HG02885 (cell line): ENCODE data around the gene TMEM135.
A peak's percentile ranks its signal among the peaks of the same experiment; 100 is the strongest.
"Not testable (repeated sequence)": the region's sequence is repeated elsewhere in the genome, so short reads cannot be mapped to it uniquely, and the experiment has no call there.

Experiments
- ATAC-seq: cut with Tn5 transposase; IDR thresholded peaks from one replicate; pipeline ENCODE4 v1.9.1; 2021; ENCODE audit warnings: mild to moderate bottlenecking; ENCODE audit not compliant: unreplicated experiment, poor library complexity

TMEM135 gene

GRCh38 chr11:87187076-87187475 lies 149.3 kb downstream of the TMEM135 start:
- ATAC-seq, result no peak

GRCh38 chr11:87187930-87188329 lies 150.2 kb downstream of the TMEM135 start:
- no peak for ATAC-seq

GRCh38 chr11:87188396-87188795 lies 150.7 kb downstream of the TMEM135 start:
- ATAC-seq, result not testable (repeated sequence)

- ATAC-seq, result not testable (repeated sequence)
These were observed 151.2 kb downstream of the TMEM135 start for GRCh38 chr11:87188921-87189320.

DNA sequence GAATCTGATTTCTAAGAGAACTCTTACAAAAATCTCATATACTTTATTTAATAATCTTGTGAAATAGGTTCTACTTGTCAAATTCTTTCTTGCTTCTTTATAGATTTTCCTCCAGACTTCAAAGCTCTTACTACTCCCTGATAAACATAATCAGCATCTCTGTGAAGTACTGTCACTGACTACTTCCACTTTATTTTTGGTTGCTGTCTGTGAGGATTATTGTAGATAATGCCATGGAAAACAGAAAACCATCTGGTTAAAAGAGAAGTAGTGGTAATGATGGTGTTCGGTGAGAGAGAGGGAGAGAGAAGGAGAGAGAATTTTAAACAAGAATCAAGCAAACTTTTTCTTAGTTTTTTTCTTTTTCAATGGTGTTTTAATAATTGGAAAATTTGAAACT lies 152.3 kb downstream of the TMEM135 start:
- no peak for ATAC-seq

DNA sequence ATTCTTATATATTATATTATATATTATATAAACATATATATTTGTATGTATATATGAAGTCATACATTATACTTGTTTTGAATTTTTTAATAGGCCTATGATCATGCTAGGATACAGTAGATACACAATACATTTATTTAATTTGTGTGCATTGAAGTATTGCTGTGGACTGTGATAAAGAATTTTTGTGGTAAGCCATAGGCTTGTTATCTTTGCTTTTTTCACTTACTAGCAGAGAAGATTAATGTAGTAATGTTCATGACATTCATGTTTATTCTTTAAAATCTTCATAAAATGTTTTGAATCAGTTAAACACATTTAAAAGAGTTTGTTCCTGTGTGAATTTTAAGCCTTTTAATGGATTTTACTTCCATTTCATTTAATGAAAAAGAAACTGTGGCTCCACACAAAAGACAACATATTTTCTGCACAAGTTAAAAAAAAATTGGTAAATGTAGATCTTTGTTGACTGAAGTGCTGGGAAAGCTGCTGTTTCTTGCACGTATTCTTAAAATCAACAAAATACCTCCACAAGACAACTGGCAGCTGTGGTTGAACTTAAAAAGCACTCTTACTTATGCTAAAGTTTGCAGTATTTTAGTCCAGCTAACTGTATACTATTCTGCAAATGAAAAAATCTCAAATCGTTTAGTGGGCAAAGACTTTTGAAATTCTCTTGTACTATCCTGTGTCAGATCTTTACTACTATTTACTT lies 156.2 kb downstream of the TMEM135 start:
- ATAC-seq, result no peak

- no peak for ATAC-seq
These were observed 157.5 kb downstream of the TMEM135 start for GRCh38 chr11:87194985-87195820.

DNA sequence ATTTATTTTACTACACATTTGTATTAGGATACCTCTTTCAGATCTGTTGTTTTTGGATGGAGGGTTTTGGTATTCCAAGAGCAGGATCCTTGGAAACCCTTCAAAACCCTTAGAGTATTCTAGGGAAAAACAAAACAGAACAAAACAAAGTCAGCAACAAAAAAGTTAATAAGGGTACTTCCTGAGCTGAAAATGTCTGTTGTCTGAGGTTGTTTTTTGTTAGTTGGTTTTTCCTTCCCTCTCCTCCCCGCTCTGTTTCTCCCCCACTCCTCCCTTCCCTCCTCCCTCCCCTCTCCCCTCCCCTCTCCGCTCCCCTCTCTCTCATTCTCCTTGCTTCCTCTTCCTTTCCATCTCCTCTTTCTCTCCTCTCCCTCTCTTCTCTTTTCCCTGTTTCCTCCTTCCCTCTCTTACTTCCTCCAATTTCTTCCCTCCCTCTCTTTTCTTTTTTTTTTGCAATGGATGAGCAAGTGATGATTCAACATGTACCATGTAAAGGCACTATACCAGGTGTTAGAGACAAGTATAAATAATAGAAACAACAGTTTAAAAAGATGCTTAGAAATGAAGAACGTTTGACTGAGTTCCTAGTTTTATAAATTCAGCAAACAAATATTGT lies 160.6 kb downstream of the TMEM135 start:
- no peak for ATAC-seq

DNA sequence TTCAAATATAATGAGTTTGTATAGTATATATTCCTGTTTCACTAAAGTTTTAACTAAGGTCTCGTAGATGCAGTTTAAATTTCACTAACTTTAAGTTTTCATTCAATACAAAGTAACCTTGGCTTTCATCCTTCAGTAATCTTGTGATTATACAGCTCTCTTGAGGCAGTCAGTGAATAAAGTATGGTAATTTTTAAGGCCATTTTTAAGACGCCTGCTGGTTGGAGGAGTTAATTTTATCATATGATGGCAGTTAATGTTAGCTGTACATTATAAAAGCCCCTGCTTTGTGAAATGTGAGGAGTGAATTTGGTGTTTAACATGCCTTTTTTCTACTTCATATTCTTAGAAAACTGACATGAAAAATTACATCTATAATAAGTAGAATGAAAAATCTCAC lies 163.6 kb downstream of the TMEM135 start:
- ATAC-seq, result no peak

- no peak for ATAC-seq
These were observed 166.3 kb downstream of the TMEM135 start for GRCh38 chr11:87203907-87204602.

- ATAC-seq, result no peak
These were observed 175.2 kb downstream of the TMEM135 start for GRCh38 chr11:87212891-87213290.

DNA sequence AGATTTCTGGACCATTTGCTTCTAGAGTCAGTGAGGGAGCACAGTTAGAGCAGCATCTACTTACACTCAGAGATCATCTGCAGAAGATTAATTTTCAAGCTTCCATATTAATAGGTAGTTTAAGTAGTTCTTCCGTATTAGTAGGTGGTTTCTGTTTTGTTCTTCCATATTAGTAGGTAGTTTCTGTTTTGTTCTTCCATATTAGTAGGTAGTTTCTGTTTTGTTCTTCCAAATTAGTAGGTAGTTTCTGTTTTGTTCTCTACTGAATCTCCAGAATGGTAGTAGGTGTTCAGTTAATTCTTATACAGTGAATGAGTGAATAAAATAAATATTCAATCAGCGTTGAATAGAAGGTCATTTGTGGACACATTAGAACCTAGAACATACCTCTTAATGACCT lies 175.7 kb downstream of the TMEM135 start:
- peak; percentile 74 for ATAC-seq

DNA sequence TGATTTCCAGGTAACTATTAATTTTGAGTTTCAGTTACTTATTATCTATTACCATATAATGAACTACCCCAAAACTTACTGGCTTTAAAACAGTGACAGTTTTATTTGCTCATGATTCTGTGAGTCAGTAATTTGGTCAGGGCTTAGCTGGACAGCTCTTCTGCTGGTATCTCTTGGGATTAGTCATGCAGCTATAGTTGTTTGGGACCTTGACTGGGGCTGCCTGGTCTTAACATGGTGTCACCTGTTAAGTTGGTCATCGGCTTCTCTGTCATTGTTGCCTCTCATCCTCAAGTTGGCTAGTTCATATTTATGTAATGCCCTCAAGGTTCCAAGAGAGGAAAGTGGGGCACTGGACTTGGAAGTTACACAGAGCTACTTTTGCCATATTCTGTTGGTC lies 177.5 kb downstream of the TMEM135 start:
- no peak for ATAC-seq

DNA sequence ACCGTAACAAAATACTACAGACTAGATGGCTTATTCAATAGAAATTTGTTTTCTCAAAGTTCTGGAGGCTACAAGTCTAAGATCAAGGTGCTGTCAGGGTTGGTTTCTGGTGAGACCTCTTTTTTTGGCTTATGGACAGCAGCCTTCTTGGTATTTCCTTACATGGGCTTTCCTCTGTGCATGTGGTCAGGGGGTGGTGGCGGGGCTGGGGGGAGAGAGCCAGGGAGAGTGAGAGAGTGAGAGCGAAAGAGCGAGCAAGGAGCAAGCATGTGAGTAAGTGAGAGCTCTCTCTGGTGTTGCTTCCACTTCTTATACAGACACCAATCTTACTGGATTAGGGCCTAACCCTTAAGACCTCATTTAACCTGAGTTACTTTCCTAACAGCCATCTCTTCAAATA lies 181.5 kb downstream of the TMEM135 start:
- ATAC-seq, result peak; percentile 93

GRCh38 chr11:87223816-87224215 lies 186.1 kb downstream of the TMEM135 start:
- ATAC-seq, result no peak

GRCh38 chr11:87224486-87224885 lies 186.8 kb downstream of the TMEM135 start:
- ATAC-seq, result no peak

GRCh38 chr11:87228820-87229219 lies 191.1 kb downstream of the TMEM135 start:
- ATAC-seq, result no peak

DNA sequence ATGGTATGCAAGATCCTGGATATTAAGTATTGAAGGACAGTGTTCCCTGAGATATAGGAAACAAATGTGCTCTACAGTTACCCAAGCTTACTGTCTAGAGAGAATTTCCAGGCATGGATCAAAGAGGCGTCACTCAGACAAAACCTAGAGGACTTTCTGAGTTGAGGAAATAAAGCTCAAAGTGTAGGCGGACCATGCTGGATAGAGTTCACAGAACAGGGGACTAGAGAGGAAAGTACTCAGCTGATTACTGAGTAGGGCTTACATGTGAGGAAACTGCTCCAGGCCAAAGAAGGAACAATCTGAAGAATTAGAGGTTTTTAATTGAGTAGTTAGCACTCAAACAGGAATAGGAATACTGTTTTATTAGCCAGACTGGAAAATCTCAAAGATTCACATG lies 193.3 kb downstream of the TMEM135 start:
- no peak for ATAC-seq

DNA sequence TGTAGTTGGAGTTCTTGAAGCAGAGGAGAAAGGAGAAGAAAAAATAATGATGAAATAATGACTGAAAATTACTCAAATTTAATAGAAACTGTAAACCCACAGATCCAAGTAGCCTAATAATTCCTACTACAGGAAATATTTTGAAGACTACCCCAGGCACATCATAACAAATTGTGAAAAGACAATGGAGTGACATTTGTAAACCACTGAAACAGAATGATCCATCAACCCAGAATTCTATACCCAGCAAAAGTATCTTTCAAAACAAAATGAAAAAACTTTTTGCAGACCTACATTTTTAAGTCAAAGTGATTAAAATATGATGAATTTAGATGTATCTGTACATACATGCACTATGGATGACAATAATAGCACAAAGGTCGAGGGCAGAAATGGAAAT lies 194.6 kb downstream of the TMEM135 start:
- no peak for ATAC-seq

DNA sequence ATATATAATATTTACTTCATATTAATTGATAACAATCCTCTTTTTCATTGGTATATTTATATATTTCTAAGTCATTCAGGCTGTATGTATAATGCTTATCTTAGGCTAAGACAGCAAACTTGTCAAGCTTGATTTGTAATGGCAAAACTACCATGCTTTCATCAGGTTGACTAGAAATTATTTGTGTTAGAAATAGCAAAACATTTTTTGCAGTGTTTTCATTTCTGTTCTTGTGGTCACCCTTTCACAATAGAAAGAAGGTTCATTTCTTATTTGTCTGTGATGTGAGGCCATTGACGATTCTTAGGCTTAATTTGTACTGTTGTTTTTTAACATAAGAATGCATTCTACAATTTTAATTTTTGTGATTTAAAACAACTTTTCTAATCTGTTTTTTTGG lies 197.6 kb downstream of the TMEM135 start:
- ATAC-seq, result no peak

DNA sequence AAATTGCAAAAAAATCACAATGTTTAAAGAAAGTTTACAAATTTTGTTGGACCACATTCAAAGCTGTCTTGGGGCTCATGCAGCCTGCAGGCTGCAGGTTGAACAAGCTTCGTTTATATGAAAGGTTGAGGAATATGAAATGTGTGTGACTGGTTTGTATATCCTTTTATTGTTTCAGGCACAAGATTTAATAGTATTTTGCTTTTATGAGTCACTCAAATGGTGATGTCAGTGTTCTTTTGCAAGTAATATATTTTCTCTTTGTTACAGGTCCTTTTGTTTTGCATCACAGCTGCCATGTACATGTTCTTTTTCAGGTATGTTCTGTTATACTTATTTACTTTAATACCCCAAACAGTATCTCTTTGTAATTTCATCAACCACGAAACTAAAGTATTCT lies 198.6 kb downstream of the TMEM135 start:
- no peak for ATAC-seq
